Mesendoderm (in vitro differentiated cells): ENCODE results near the gene MAGEA8.

Source experiments
- DNase-seq: peaks from one replicate; pipeline ENCODE4 v3.0.0; 2013
- H2AK5ac ChIP-seq: 2 replicates; pipeline ENCODE4 v1.6.1; 2013; ENCODE audit warnings: low read length, inconsistent platforms
- H2BK120ac ChIP-seq: 2 replicates; pipeline ENCODE4 v1.6.1; 2013; ENCODE audit warnings: low read depth, mild to moderate bottlenecking, low read length, moderate library complexity, mixed read lengths
- H2BK15ac ChIP-seq: replicated peaks from 2 replicates; pipeline ENCODE4 v1.6.1; 2013; ENCODE audit warnings: low read depth, mild to moderate bottlenecking, moderate library complexity
- H2BK5ac ChIP-seq: 2 replicates; pipeline ENCODE4 v1.6.1; 2013; ENCODE audit warnings: low read length, inconsistent platforms
- H3K18ac ChIP-seq: 2 replicates; pipeline ENCODE4 v1.6.1; 2013; ENCODE audit warnings: mild to moderate bottlenecking, low read length, mixed read lengths
- H3K23ac ChIP-seq: one replicate; pipeline ENCODE4 v1.6.1; 2013; ENCODE audit warnings: low read length
- H3K27ac ChIP-seq: 2 replicates; pipeline ENCODE4 v1.5.1; 2013; ENCODE audit warnings: low read depth, mild to moderate bottlenecking, inconsistent platforms, low read length, moderate library complexity
- H3K27me3 ChIP-seq: 2 replicates; pipeline ENCODE4 v1.6.1; 2013; ENCODE audit warnings: low read length, control low read depth, mild to moderate bottlenecking, inconsistent platforms; ENCODE audit not compliant: insufficient read depth, poor library complexity
- H3K36me3 ChIP-seq: 2 replicates; pipeline ENCODE4 v1.6.1; 2013; ENCODE audit warnings: low read length, inconsistent platforms; ENCODE audit not compliant: control insufficient read depth, insufficient read depth
- H3K4ac ChIP-seq: one replicate; pipeline ENCODE4 v1.6.1; 2013; ENCODE audit warnings: low read depth, mild to moderate bottlenecking, low read length, moderate library complexity
- H3K4me1 ChIP-seq: 2 replicates; pipeline ENCODE4 v1.6.1; 2013; ENCODE audit warnings: low read depth, low read length, inconsistent platforms; ENCODE audit not compliant: control insufficient read depth
- H3K4me2 ChIP-seq: 2 replicates; pipeline ENCODE4 v1.6.1; 2013; ENCODE audit warnings: low read length
- H3K4me3 ChIP-seq: 2 replicates; pipeline ENCODE4 v1.5.1; 2013; ENCODE audit warnings: mild to moderate bottlenecking, low read length
- H3K56ac ChIP-seq: one replicate; pipeline ENCODE4 v1.6.1; 2013; ENCODE audit warnings: low read length
- H3K79me1 ChIP-seq: 2 replicates; pipeline ENCODE4 v1.6.1; 2013; ENCODE audit warnings: low read length, inconsistent platforms
- H3K79me2 ChIP-seq: 2 replicates; pipeline ENCODE4 v1.6.1; 2013; ENCODE audit warnings: mild to moderate bottlenecking, low read length; ENCODE audit not compliant: control insufficient read depth, insufficient read depth
- H3K9ac ChIP-seq: 2 replicates; pipeline ENCODE4 v1.6.1; 2013; ENCODE audit warnings: low read length, inconsistent platforms
- H4K5ac ChIP-seq: one replicate; pipeline ENCODE4 v1.6.1; 2013; ENCODE audit warnings: low read length
- H4K8ac ChIP-seq: one replicate; pipeline ENCODE4 v1.6.1; 2013; ENCODE audit warnings: low read depth, mild to moderate bottlenecking, control low read depth, low read length, moderate library complexity
- WGBS: extraction: QIAGEN DNeasy Blood & Tissue Kit; methylation state at CpG from one replicate; pipeline ENCODE4 v1.1.7; 2013; ENCODE audit warnings: low lambda C conversion rate, missing lambda C conversion rate; ENCODE audit not compliant: insufficient coverage; ENCODE audit errors: extremely low coverage; 5-methylcytosine and 5-hydroxymethylcytosine counted together

The MAGEA8 gene

DNA sequence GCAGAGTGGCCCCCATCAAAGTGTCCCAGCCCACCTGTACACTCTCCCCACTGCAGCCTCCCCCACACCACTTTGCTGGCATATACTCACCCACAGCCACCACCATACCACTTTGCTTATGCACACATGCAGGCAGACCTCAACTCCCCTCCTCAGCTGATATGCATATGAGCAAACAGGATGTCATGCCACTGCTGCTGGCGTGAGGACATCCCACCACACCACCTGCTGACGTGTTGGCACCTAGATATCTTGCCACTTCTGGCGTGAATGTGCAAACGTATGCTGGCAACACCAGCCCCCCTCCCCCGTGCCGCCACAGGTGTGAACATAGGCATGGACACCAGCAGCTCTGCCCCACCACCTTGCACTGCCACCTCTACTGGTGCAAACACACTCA is 22.4 kb upstream of the MAGEA8 start:
- Histone ChIP-seq H2BK5ac (no peak overlapping the region), H4K5ac (no peak overlapping the region), H3K79me2 (no peaks in the 10 kb centered on the region), H3K9ac (no peak overlapping the region), H4K8ac (no peak overlapping the region), H3K36me3 (no peaks in the 10 kb centered on the region), H2BK15ac (no peak overlapping the region), H3K79me1 (no peaks in the 10 kb centered on the region), H3K27me3 (no peaks in the 10 kb centered on the region), H3K27ac (no peak overlapping the region), H3K4me2 (no peak overlapping the region), H2BK120ac (no peak overlapping the region), H3K4me1 (no peaks in the 10 kb centered on the region), H3K18ac (no peak overlapping the region), H3K23ac (no peak overlapping the region), H3K4ac (no peak overlapping the region), H3K4me3 (no peak overlapping the region), H2AK5ac (no peak overlapping the region), H3K56ac (no peak overlapping the region)
- WGBS, result no CpG with 5 or more reads among the region's 6 CpGs
- no peak for DNase-seq

DNA sequence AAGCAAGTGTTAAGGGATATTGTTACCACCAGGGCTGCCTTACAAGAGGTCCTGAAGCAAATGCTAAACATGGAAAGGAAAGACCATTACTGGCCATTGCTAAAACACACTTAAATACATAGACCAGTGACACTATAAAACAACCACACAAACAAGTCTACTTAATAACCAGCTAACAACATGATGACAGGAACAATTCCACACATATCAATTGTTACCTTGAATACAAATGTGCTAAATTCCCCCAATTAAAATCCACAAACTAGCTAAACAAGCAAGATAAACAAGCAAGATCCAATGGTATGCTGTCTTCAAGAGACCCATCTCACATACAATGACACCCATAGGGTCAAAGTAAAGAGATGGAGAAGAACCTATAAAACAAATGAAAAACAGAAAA is 20.5 kb upstream of the MAGEA8 start:
- Histone ChIP-seq H3K4me2 (no peak overlapping the region), H2AK5ac (no peak overlapping the region), H3K9ac (no peak overlapping the region), H3K4me3 (no peak overlapping the region), H4K8ac (no peak overlapping the region), H2BK5ac (no peak overlapping the region), H2BK15ac (no peak overlapping the region), H3K79me2 (no peaks in the 10 kb centered on the region), H2BK120ac (no peak overlapping the region), H3K27ac (no peak overlapping the region), H3K23ac (no peak overlapping the region), H3K4ac (no peak overlapping the region), H3K56ac (no peak overlapping the region), H3K4me1 (no peaks in the 10 kb centered on the region), H3K36me3 (no peaks in the 10 kb centered on the region), H3K18ac (no peak overlapping the region), H3K79me1 (no peaks in the 10 kb centered on the region), H3K27me3 (no peaks in the 10 kb centered on the region), H4K5ac (no peak overlapping the region)
- no peak for DNase-seq

DNA sequence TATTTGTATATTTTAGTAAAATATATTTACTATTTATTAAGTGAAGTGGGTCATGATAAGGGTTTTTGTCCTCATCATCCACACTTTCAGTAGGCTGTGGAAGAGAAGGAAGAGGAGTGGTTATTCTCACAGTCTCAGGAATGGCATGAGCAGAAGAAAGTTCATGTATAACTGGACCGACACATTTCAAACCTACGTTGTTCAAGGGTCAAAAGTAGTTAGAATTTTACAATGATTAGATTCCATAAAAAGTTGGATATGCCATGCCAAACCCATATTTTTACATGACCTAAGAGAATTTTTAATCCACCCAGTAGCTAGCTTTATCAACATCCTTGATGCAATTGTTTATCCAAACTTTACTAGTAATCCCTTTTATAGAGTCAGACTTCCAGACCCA is 15.6 kb upstream of the MAGEA8 start:
- Histone ChIP-seq H3K23ac (no peak overlapping the region), H3K4me1 (no peaks in the 10 kb centered on the region), H3K4me3 (no peak overlapping the region), H2BK5ac (no peak overlapping the region), H3K9ac (no peak overlapping the region), H3K18ac (no peak overlapping the region), H3K56ac (no peak overlapping the region), H3K27me3 (no peaks in the 10 kb centered on the region), H3K79me1 (no peaks in the 10 kb centered on the region), H2BK120ac (no peak overlapping the region), H4K8ac (no peak overlapping the region), H3K4ac (no peak overlapping the region), H3K36me3 (no peaks in the 10 kb centered on the region), H3K4me2 (no peak overlapping the region), H2BK15ac (no peak overlapping the region), H4K5ac (no peak overlapping the region), H3K27ac (no peak overlapping the region), H2AK5ac (no peak overlapping the region), H3K79me2 (no peaks in the 10 kb centered on the region)
- no CpG with 5 or more reads among the region's 2 CpGs for WGBS
- DNase-seq, result no peak

DNA sequence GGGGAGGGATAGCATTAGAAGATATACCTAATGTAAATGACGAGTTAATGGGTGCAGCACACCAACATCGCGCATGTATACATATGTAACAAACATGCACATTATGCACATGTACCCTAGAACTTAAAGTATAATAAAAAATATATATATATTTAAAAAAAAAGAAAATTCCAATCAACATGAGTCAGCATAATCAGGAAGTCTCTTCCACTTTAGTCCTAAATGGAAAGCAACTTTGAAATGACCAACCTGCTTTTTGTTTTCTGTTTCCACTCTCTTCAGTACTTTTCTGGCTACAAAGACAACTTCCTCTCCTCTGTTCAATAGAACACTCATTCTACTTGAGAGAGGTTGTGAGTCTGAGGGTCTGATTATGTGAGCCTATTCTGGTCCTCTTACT is 13.5 kb upstream of the MAGEA8 start:
- H2BK120ac ChIP-seq, result no peak overlapping the region
- no peak for DNase-seq
- no peak overlapping the region for H3K4me2 ChIP-seq
- H3K23ac ChIP-seq, result no peak overlapping the region
- no peak overlapping the region for H4K8ac ChIP-seq
- no peak overlapping the region for H2BK5ac ChIP-seq
- no peaks in the 10 kb centered on the region for H3K27me3 ChIP-seq
- no peaks in the 10 kb centered on the region for H3K4me1 ChIP-seq
- H3K4me3 ChIP-seq, result no peak overlapping the region
- no peak overlapping the region for H4K5ac ChIP-seq
- H3K79me1 ChIP-seq, result no peaks in the 10 kb centered on the region
- WGBS, result no CpG with 5 or more reads among the region's 3 CpGs
- no peak overlapping the region for H3K56ac ChIP-seq
- H3K4ac ChIP-seq, result no peak overlapping the region
- H3K36me3 ChIP-seq, result no peaks in the 10 kb centered on the region
- H2AK5ac ChIP-seq, result no peak overlapping the region
- no peak overlapping the region for H3K27ac ChIP-seq
- no peak overlapping the region for H2BK15ac ChIP-seq
- no peak overlapping the region for H3K18ac ChIP-seq
- H3K79me2 ChIP-seq, result no peaks in the 10 kb centered on the region
- no peak overlapping the region for H3K9ac ChIP-seq

DNA sequence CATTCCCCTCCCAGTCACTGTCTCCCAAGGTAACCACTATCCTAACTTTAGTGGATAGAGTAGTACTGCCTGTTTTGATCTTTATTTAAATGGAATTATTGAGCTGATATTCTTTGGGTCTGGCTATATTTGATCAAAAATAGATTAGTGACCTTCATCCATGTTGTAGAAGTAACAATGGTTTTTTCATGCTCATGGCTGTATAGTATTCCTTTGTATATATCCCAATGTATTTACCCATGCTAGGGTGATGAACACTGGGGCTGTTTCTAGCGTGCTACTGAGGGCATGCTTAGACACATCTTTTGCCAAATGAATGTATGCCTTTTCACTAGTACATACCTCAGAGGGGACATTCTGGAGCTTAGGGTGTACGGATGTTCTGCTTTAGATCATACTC is 10.1 kb upstream of the MAGEA8 start:
- H3K56ac ChIP-seq, result no peak overlapping the region
- no peak overlapping the region for H3K4me2 ChIP-seq
- H3K79me1 ChIP-seq, result no peaks in the 10 kb centered on the region
- H2BK5ac ChIP-seq, result no peak overlapping the region
- H3K79me2 ChIP-seq, result no peaks in the 10 kb centered on the region
- no peak overlapping the region for H3K18ac ChIP-seq
- H2AK5ac ChIP-seq, result no peak overlapping the region
- no peak overlapping the region for H3K9ac ChIP-seq
- H2BK120ac ChIP-seq, result no peak overlapping the region
- no peak overlapping the region for H3K4me3 ChIP-seq
- H2BK15ac ChIP-seq, result no peak overlapping the region
- DNase-seq, result no peak
- no peak overlapping the region for H3K4ac ChIP-seq
- no peaks in the 10 kb centered on the region for H3K27me3 ChIP-seq
- H4K5ac ChIP-seq, result no peak overlapping the region
- no peak overlapping the region for H4K8ac ChIP-seq
- no peaks in the 10 kb centered on the region for H3K4me1 ChIP-seq
- no peaks in the 10 kb centered on the region for H3K36me3 ChIP-seq
- no peak overlapping the region for H3K23ac ChIP-seq
- H3K27ac ChIP-seq, result no peak overlapping the region
- no CpG with 5 or more reads among the region's 2 CpGs for WGBS

DNA sequence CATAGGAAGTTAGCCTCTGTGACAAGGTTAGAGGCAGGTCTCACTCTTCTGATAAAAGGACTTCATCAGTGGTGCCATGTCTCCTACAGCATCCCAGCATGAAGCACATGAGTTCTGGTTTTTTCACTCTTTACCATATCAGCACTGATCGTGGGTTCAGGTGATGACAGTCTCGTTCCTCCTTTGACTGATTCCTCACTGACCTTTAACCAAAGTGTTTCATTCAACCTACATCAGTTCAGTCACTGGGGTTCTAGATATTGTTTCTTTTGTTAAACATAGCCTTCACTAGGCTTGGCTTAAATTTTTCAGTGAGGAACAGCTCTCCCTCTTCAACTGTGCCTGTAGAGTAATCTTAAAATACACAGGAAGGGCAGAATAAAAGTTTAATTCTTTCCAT is 9.6 kb upstream of the MAGEA8 start:
- no CpG with 5 or more reads among the region's 2 CpGs for WGBS
- Histone ChIP-seq H3K56ac (no peak overlapping the region), H2BK15ac (no peak overlapping the region), H3K4me3 (no peak overlapping the region), H3K27ac (no peak overlapping the region), H3K36me3 (no peaks in the 10 kb centered on the region), H3K79me1 (no peaks in the 10 kb centered on the region), H4K5ac (no peak overlapping the region), H3K4me2 (no peak overlapping the region), H2AK5ac (no peak overlapping the region), H3K18ac (no peak overlapping the region), H3K79me2 (no peaks in the 10 kb centered on the region), H3K9ac (no peak overlapping the region), H4K8ac (no peak overlapping the region), H2BK120ac (no peak overlapping the region), H3K23ac (no peak overlapping the region), H2BK5ac (no peak overlapping the region), H3K27me3 (no peaks in the 10 kb centered on the region), H3K4ac (no peak overlapping the region), H3K4me1 (no peaks in the 10 kb centered on the region)
- no peak for DNase-seq
